Activated CD4-positive, CD25-positive, alpha-beta regulatory T cell treated with anti-CD3 and anti-CD28 coated beads, Interleukin-2, amount 50 U/mL, for 72 hours (primary cell): ENCODE results near the gene KLK1.

Experiments used
- DNase-seq: peaks from one replicate; pipeline ENCODE4 v3.0.0; 2021

KLK1 gene

GRCh38 chr19:50823389-50824042, at the start of gene KLK1:
KLK1 (minus strand) TSS chr19:50823787; CDS start chr19:50823748, 39 bp downstream.
- no peak for DNase-seq

GRCh38 chr19:50873056-50873455, 49.5 kb upstream of the KLK1 start, which contains the start of gene KLK2:
KLK2 (plus strand) TSS chr19:50873439; CDS start chr19:50873474, 35 bp downstream.
- DNase-seq = no peak

GRCh38 chr19:50870417-50871089, 47.0 kb upstream of the KLK1 start:
- no peak for DNase-seq

GRCh38 chr19:50869479-50869878, 45.9 kb upstream of the KLK1 start:
- DNase-seq = no peak

- DNase-seq = no peak
These were observed 38.1 kb upstream of the KLK1 start for GRCh38 chr19:50861496-50862286.

GRCh38 chr19:50861010-50861409, 37.4 kb upstream of the KLK1 start:
- no peak for DNase-seq

GRCh38 chr19:50859849-50860248, 36.3 kb upstream of the KLK1 start:
- no peak for DNase-seq

- no peak for DNase-seq
These were observed 35.3 kb upstream of the KLK1 start for GRCh38 chr19:50858886-50859285.

- DNase-seq = no peak
These were observed 33.8 kb upstream of the KLK1 start for GRCh38 chr19:50857366-50857765.

- no peak for DNase-seq
These were observed 31.2 kb upstream of the KLK1 start, which contains the start of gene KLK3 for GRCh38 chr19:50854636-50855410. KLK3 (plus strand) TSS chr19:50854915; CDS start chr19:50854956, 41 bp downstream.

- no peak for DNase-seq
These were observed 28.0 kb upstream of the KLK1 start for GRCh38 chr19:50851620-50852019.

GRCh38 chr19:50850738-50851137, 27.2 kb upstream of the KLK1 start:
- no peak for DNase-seq

GRCh38 chr19:50844296-50844935, 20.8 kb upstream of the KLK1 start:
- no peak for DNase-seq

GRCh38 chr19:50843701-50844221, 20.2 kb upstream of the KLK1 start:
- no peak for DNase-seq

- no peak for DNase-seq
These were observed 19.6 kb upstream of the KLK1 start for GRCh38 chr19:50843205-50843604.

GRCh38 chr19:50842130-50842529, 18.5 kb upstream of the KLK1 start:
- DNase-seq = no peak

GRCh38 chr19:50839712-50840655, 16.4 kb upstream of the KLK1 start:
- no peak for DNase-seq

GRCh38 chr19:50838239-50838638, 14.7 kb upstream of the KLK1 start:
- no peak for DNase-seq

GRCh38 chr19:50837300-50837699, 13.7 kb upstream of the KLK1 start:
- DNase-seq = no peak

GRCh38 chr19:50836543-50837195, 13.1 kb upstream of the KLK1 start:
- DNase-seq = no peak
